GM18520 (cell line): ENCODE data around the gene ARHGAP18.
"Not testable (repeated sequence)": the region's sequence is repeated elsewhere in the genome, so short reads cannot be mapped to it uniquely, and the experiment has no call there.

Source experiments
- ATAC-seq: cut with Tn5 transposase; IDR thresholded peaks from one replicate; pipeline ENCODE4 v1.9.1; 2021; ENCODE audit not compliant: unreplicated experiment

ARHGAP18 gene

DNA sequence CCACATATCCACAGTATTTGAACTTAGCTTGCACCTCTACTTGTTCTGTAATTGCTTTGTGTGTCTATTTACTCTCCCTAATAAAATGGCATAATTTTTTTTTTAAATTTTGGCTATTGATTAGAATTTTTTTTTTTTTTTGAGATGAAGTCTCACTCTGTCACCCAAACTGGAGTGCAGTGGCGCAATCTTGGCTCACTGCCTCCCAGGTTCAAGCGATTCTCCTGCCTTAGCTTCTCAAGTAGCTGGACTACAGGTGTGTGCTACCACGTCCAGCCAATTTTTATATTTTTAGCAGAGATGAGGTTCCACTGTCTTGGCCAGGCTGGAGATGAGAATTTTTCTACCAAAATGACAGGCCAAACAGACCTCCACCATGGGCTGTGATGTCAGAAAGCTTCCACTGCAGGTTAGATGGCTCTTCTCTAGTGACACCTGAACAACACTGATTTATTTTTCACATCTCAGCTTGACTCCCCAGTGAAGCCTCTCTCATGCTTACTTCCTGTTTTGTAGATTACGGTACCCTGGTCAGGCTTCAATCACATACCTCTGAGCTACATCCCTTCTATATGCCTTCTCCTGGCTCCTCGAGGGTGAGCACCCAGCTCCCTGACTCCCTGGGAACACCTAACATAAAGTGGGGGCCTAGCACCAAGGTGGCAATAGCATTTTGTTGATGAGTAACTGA is 112.8 kb downstream of the ARHGAP18 start:
- no peak for ATAC-seq

DNA sequence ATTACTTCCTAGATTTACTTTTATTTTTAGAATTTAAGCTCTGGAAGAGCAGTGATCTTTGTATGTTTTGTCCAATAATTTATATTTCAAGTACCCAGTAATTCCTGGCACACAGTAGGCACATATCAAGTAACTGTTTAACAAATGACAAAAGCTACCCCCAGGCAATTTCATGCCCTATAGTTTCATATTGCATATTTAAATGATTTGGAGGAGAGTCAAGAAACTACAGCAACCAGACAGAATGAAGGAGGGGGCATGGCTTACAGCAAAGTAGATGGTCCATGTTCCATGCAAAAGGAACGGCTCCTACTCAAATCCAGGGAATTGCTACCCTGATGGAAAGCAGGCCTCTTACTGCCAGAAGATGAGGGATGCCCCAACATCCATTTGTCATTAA is 113.5 kb downstream of the ARHGAP18 start:
- ATAC-seq: no peak

DNA sequence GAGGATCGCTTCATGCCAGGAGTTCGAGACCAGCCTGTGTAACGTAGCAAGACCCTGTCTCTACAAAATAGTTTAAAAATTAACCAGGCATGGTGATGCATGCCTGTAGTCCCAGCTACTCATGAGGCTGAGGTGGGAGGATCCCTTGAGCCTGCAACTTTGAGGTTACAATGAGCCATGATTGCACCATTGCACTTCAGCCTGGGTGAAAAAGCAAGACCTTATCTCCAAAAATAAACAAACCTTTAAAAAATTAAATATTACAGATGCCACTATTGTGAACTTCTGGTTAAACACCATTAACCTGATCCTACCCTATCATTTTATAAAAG is 116.8 kb downstream of the ARHGAP18 start:
- ATAC-seq: no peak

DNA sequence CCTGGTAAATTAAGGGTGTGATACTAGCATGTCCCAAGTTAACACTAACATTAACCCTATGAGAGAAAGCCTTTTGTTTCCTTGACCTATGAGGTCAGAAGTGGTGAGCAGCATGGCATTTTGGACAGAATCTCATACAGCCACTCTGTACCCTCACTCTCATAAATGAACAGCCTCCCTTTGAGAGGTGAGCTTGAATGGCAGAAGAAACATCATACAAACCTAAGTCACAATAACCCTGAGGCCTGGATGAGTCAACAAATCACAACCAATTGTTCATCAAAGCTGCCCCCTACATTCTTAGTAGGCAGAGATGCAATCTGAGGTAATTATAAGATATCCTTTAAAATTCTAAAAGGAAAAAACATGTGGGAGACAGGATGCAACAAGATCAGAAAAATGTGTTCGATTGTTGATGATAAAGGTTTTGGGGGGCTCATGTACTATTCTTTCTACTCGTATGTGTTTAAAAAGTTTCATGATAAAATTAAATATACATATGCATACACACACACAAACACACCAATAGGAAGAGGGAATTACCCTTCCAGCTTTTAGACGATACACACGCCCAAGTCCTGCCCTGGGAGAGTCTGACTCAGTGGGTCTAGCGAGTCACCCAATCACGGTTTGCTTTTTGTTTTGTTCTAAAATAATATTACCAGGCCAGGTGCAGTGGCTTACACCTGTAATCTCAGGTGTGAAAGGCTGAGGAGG is 117.3 kb downstream of the ARHGAP18 start:
- no peak for ATAC-seq

DNA sequence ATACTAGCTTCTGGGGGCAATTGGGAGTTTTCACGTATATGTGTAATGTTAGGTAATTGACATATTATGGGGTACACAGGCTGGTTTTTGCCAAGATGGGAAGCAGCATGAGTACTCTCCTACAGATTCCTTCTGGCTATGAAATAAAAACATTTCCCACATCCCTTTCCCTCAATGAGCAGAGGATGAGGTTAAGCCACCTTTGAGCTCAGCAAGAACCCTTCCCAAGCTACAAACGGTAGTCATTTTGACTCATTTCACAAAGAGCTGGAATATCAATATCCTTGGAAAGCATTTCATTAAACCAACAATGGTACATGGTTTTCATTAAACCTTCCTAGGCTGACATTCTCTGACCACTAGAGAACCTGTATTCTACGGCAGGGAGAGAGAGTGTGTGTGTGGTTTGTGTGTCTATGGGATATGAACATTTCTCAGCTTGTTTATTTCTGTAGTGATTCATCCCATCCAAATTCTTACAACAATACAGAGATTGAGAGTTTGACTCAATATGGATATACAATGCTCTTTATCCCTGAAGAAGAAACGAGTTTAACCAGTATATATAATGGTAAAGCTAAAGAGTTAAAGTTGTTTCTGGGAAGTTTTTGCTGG is 119.5 kb downstream of the ARHGAP18 start:
- ATAC-seq: no peak

DNA sequence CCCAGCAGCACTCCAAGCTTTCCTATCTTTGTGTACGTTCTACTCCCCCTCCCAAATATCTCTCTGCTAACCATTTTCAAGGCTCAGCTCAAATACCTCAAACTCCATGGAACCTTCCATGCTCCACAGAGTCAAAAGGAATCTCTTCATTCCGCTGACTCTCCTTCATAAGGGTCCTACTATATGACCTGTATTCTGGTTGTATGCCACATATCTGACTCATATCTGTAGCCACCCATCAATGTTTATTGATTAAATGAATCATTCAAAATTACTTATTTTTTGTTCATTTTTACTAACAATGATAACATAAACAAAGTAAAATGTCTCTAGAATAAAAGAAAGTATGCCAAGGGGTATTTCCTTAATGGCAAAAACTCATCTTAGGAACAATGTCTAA is 123.2 kb downstream of the ARHGAP18 start:
- ATAC-seq: no peak

DNA sequence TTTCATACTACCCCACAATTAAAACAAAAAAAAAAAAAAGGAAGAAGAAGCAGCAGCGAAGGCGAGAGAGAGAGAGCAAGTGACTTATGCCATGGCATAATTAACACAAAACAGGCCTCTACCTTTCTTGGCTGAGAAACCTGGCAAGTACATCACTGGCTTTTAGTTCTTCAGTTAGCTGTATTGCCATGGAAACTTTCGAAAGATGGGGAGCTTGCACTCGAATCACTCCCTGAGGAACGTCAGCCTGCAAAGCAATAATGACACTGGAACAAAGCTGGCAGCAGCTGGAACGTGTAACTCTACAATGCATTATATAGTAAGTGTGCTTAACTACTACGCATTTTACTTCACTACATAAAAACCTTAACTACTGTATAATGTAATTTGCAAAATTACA is 126.1 kb downstream of the ARHGAP18 start:
- no peak for ATAC-seq

DNA sequence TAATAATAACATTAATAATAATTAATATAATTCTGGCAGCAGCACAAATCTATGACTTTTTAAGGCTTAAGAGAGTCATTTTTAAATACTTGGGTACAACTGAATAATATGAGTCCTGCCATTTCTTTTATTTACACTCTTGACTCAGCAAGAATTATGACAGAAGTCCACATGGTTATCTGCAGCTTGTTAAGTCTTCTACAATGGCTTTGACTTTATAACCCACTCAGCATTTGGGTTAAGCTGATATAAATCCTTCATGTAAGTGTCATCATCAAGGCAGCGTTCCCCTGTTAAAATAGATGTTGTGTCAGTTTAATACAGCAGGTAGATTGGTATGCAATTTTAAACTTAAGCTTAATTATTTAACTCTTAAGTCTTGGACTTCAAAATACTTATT is 131.7 kb downstream of the ARHGAP18 start:
- no peak for ATAC-seq

DNA sequence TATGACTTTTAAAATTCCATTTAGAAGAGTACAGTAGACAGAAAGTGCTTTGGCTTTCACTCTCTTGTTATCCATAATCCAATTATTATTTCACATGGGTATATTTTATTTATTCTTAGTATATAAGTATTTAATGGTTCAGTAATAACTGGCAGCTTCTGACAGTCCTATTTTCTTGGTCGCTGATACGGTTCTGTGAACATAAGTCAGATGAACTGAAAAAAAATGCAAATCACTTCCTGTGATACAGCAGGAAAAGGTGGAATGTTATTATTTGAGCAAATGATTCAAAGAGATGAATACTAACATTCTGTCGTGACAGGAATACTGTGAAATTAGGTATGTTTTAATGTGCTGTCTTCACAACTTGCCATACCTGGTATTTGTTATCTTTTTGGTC is 132.3 kb downstream of the ARHGAP18 start:
- ATAC-seq: no peak

DNA sequence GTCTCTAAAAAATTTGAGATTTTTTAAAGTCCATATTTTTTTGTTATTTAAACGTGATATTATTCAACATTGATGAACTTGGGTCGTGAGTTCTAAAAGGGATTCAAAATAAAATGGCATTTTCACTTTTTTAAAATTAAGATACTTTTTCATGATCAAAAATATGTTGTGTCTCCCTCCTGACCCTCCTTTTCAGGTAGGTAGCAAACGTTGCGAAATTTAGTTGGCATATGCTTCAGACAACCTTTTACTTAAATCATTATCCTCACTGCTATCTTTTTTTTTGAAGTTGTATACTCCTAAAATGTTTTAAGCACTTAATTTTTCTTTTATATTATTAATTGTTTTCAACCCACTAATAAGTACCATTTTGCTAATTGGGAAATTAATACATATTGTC is 133.5 kb downstream of the ARHGAP18 start:
- no peak for ATAC-seq

DNA sequence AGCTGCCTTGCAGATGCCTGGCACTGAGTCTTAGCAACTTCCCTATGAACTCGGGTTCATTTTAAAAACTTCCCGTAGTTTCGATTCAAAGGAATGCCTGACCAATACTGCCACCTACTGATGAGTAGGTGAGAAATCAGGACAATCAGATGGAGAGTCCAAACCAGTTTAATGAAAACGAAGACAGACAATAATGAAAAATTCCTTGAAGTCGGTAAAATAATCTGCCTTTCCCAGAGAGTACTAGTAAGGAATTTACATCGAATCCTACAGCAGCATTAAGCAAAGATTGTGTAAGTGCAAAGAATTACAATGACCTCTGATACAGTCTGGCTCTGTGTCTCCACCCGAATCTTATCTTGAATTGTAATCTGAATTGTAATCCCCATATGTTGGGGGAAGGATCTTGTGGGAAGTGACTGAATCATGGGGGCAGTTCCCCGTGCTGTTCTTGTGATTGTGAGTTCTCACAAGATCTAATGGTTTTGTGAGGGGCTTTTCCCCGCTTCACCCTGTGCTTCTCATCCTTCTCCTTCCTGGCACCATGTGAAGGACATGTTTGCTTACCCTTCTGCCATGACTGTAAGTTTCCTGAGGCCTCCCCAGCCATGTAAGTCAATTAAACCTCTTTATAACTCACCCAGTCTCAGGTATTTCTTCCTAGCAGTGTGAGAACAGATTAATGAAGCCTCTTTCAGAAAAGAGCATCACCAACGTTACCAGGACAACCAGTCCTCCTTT is 134.4 kb downstream of the ARHGAP18 start:
- ATAC-seq: no peak

DNA sequence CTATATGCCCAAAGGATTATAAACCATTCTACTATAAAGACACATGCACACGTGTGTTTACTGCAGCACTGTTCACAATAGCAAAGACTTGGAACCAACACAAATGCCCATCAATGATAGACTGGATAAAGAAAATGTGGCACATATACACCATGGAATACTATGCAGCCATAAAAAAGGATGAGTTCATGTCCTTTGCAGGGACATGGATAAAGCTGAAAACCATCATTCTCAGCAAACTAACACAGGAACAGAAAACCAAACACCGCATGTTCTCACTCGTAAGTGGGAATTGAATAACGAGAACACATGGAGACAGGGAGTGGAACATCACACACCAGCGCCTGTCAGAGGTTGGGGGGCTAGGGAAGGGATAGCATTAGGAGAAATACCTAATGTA is 135.4 kb downstream of the ARHGAP18 start:
- ATAC-seq: not testable (repeated sequence)

DNA sequence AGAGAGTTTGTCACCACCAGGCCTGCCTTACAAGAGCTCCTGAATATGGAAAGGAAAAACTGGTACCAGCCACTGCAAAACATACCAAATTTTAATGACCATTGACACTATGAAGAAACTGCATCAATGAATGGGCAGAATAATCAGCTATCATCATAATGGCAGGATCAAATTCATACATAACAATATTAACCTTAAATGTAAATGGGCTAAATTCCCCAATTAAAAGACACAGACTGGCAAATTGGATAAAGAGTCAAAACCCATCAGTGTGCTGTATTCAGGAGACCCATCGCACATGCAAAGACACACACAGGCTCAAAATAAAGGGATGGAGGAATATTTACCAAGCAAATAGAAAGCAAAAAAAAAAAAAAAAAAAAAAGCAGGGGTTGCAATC is 139.0 kb downstream of the ARHGAP18 start:
- not testable (repeated sequence) for ATAC-seq

DNA sequence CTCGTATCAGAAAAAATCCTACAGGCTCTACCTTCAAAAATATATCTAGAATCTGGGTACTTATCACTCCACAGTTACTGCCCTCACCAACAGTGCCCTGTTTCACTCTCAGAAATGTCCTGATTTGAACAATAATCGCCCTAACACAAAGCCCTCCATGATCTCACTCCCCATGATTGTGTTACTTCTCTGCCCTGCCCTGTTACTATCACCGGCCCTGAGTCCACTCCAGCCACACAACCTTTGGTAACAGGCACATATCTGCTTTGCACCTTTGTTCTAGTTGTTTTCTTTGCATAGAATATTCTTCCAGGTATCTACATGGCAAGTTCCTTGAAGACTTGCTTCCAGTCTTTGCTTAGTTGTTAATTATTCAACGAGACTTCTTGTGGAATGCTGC is 142.0 kb downstream of the ARHGAP18 start:
- ATAC-seq: no peak

DNA sequence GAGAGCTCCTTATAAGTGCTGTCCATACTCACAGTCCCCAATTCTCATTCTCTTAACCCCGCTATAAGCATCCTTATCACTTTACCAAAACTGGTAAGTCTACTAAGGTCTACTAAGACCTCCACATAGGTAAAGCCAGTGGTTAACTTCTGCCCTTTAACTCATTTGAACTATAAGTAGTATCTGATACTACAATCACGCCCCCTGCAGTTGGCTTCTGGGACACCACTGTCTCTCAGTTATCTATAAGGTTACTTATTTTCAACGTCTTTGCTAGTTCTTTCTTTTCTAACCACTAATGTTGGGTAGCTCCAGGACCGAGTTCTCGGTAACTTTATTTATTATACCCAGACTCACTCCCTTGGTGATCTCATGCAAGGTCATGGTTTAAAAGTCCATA is 142.6 kb downstream of the ARHGAP18 start:
- no peak for ATAC-seq

DNA sequence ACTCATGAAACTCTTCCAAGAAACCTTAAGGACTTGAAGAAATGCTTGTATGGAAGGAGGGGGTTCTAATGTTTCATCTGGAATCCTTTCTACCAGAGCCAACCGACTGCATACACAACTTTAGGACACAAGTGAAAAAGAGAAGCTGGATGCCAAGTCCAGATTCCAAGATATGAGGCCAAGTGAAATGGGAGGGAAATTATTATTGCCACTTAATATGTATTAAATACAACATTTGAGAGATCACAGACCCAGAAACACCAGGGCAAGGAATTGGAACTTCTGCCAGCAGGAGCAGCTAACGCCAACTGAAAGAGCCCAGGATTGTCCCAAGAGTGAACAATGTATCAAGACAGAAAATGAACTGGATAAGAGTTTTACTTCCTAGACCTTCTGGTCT is 144.2 kb downstream of the ARHGAP18 start:
- no peak for ATAC-seq

DNA sequence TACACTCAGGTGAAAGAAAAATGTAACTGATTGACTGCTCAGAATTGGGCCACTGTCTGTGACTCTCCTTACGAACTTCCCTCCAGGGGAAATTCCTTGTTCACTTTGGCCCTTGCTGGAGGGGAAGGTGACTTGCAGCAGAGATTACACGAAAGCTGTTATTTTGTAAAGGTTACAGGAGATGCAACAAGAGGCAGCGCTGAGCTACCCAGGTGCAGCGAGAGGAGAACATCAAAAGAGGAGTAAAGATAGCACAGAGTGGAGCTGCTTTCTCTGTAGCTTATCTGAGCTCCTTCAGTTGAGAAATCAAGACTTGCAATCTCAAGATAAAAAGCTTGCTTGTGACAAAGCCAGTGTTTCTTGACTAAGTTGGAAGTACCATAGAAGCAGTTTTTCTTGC is 144.6 kb downstream of the ARHGAP18 start:
- no peak for ATAC-seq

DNA sequence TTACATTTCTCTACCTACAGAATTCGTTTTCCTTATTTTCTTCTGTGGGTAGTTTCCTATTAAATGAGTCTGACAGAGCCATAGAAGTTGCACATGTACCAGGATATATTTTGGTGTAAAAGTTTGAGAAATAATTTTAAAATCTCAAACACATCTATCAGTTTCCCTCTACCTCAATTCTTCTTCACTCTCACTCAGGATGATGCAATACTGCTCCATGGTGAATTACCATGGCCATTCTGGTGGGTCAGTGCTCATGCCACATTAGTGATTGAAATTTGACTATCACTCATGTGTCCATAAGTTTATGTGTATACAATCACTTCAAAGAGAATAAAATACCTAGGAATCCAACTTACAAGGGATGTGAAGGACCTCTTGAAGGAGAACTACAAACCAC is 151.7 kb downstream of the ARHGAP18 start:
- no peak for ATAC-seq

DNA sequence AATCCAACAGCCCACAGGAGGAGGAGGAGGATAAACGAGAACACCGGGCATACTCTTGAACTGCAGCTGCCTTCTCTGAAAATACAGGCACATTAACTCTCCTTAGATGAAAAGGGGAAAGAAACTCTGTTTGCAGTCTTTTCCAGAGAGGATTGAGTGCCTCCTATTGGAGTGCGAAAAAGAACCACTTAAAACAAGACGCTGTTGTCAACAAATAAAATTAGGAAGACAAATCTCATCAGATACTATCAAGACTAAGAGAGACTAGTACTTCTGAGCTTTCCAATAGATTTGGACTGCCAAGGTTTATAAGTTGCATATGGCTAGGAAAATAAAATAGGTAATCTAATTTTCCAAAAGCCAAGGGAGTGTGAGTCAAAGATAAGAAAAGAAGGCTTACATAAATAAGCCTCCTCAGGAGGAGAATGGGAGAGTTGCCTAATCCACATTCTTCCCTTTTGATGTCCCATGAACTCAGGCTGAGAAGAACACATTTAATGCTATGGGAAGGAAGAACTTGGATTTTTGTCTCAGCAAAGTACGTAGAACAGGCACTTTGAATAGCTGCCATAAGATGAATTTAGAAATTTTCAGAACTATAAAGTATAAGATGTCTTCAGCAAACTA is 154.7 kb downstream of the ARHGAP18 start:
- no peak for ATAC-seq

DNA sequence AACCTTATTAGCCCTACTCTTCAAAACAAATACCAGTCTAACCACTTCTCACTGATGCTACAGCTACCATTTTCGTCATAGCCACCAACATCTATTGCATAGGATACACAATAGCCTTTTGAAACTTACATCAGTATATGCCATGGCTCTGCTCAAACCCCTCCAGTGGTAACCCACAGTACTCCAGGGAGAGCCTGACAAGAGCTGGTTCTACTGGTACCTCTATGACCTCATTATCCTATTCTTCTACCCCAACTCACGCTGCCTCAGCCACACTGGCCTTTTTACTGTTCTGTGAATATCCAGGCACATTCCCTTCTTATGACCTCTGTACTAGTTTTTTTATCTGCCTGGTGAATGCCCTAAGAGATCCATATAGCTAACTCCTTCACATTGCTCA is 157.6 kb downstream of the ARHGAP18 start:
- ATAC-seq: no peak

DNA sequence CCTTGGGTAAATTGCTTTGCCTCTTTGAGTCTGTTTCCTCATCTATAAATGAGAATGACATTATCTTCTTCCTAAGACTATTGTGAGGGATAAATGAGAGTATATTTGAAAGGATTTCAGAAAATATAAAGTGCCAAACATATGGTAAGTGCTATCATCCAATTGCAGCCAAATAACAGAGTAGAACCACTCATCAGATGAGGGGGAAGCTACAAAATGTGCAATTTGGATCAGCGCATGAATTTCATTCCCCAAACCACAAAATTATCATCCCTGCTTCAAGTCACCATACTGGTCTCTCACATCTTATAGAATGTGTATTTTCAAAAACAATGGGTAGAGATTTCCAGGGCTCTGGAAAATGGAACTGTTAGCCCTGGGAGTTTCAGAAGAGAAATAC is 158.5 kb downstream of the ARHGAP18 start:
- no peak for ATAC-seq
